Activated B cell treated with CpG ODN at 0.5 μM for 24 hours (primary cell): Measurements from ENCODE around the gene SCGB1D4. TPM values are rescaled to one million over a fixed set of nuclear protein-coding genes. Genes with fewer than 3 reads are reported as not detected.
"Not testable (repeated sequence)": the region's sequence is repeated elsewhere in the genome, so short reads cannot be mapped to it uniquely, and the experiment has no call there.

Source experiments
- ATAC-seq: fragments of 200-7000 bp; cut with Tn5 transposase; one replicate; pipeline ENCODE4 v1.10.0; 2021; ENCODE audit warnings: low read depth, mild to moderate bottlenecking, moderate library complexity
- CTCF ChIA-PET: fragments of 350-600 bp; sonication (Branson Sonifier 250); formaldehyde crosslinking; loops from one replicate; lab custom pipeline; 2021; ENCODE audit warnings: antibody characterized with exemption; lab: Charles Lee
- POLR2A ChIA-PET: fragments of 350-600 bp; sonication (Branson Sonifier 250); formaldehyde crosslinking; loops from one replicate; lab custom pipeline; 2021; ENCODE audit warnings: antibody characterized with exemption; lab: Charles Lee
- DNase-seq: peaks from one replicate; pipeline ENCODE4 v3.0.0; 2022
- H3K27ac Mint-ChIP-seq: one replicate; pipeline ENCODE4 v1.8.0; 2020; ENCODE audit warnings: mixed read lengths
- H3K27me3 Mint-ChIP-seq: one replicate; pipeline ENCODE4 v1.8.0; 2021; ENCODE audit warnings: mixed read lengths
- H3K36me3 Mint-ChIP-seq: one replicate; pipeline ENCODE4 v1.8.0; 2021; ENCODE audit warnings: low read depth, mixed read lengths
- H3K4me1 Mint-ChIP-seq: one replicate; pipeline ENCODE4 v1.8.0; 2021; ENCODE audit warnings: mixed read lengths
- H3K4me3 Mint-ChIP-seq: one replicate; pipeline ENCODE4 v1.8.0; 2020; ENCODE audit warnings: mild to moderate bottlenecking, mixed read lengths
- H3K9me3 Mint-ChIP-seq: one replicate; pipeline ENCODE4 v1.8.0; 2020; ENCODE audit warnings: mixed read lengths
- intact Hi-C: fragments of 100-400 bp; cut with micrococcal nuclease; formaldehyde crosslinking; loops from one replicate; pipeline ENCODE4 v1.15.1; 2024
- total RNA-seq: library from RNA; stranded (reverse); gene quantifications from 2 replicates; pipeline ENCODE4 v1.2.3, GENCODE V29; 2022
- TF ChIP-seq, protein P1 (sequence below): fragments of 200-600 bp; IDR thresholded peaks from one replicate; pipeline ENCODE4 v1.8.0; 2022; ENCODE audit warnings: antibody characterized with exemption, mild to moderate bottlenecking

SCGB1D4 gene
- not detected in 2 replicates for total RNA-seq

- no peak for DNase-seq
- H3K4me1 Mint-ChIP-seq, result no peaks in the 10 kb centered on the region
- H3K27ac Mint-ChIP-seq, result no peak within 1 kb of the TSS
- no peaks in the 10 kb centered on the region for H3K36me3 Mint-ChIP-seq
- H3K9me3 Mint-ChIP-seq, result no peaks in the 10 kb centered on the region
- POLR2A ChIA-PET, result no interaction called here
- peaks cover 21% of the 10 kb centered on the region for H3K27me3 Mint-ChIP-seq
- TF ChIP-seq, protein P1, sequence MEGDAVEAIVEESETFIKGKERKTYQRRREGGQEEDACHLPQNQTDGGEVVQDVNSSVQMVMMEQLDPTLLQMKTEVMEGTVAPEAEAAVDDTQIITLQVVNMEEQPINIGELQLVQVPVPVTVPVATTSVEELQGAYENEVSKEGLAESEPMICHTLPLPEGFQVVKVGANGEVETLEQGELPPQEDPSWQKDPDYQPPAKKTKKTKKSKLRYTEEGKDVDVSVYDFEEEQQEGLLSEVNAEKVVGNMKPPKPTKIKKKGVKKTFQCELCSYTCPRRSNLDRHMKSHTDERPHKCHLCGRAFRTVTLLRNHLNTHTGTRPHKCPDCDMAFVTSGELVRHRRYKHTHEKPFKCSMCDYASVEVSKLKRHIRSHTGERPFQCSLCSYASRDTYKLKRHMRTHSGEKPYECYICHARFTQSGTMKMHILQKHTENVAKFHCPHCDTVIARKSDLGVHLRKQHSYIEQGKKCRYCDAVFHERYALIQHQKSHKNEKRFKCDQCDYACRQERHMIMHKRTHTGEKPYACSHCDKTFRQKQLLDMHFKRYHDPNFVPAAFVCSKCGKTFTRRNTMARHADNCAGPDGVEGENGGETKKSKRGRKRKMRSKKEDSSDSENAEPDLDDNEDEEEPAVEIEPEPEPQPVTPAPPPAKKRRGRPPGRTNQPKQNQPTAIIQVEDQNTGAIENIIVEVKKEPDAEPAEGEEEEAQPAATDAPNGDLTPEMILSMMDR, result no peak
- CTCF ChIA-PET, result no interaction called here
- no peak within 1 kb of the TSS for H3K4me3 Mint-ChIP-seq
- intact Hi-C loops, result no loop called here
- ATAC-seq, result no peak
Measured at GRCh38 chr11:62298975-62299374, at the start of gene SCGB1D4. SCGB1D4 (minus strand) TSS chr11:62299075; CDS start chr11:62299010, 65 bp downstream.

DNA sequence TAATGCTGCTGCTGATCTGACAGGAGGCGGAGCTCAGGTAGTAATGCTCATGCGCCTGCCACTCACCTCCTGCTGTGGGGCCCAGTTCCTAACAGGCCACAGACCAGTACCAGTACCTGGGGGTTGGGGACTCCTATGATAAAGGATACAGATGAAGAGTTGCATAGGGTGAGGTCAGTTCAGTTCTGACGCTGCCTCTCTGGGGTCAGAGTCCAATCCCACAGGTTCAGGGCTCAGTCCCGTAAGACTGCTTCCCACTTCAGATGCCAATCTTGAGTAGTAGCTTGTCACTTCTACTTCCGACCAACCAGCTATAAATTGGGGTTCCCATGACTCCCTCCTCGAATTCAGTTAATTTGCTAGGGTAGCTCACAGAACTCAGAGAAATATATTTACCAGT, 47.0 kb upstream of the SCGB1D4 start:
- Mint-ChIP-seq H3K27me3 (no peaks in the 10 kb centered on the region), H3K27ac (no peak overlapping the region), H3K4me3 (no peak overlapping the region), H3K9me3 (no peaks in the 10 kb centered on the region), H3K4me1 (peaks cover 6% of the 10 kb centered on the region), H3K36me3 (no peaks in the 10 kb centered on the region)
- CTCF ChIA-PET, result no interaction called here
- POLR2A ChIA-PET, result no interaction called here
- intact Hi-C loops, result no loop called here
- DNase-seq (no peak), ATAC-seq (no peak)
- TF ChIP-seq, protein P1, result no peak

GRCh38 chr11:62344210-62344609, 45.3 kb upstream of the SCGB1D4 start:
- H3K4me3 Mint-ChIP-seq, result no peak overlapping the region
- CTCF ChIA-PET, result no interaction called here
- no peaks in the 10 kb centered on the region for H3K27me3 Mint-ChIP-seq
- POLR2A ChIA-PET, result no interaction called here
- H3K4me1 Mint-ChIP-seq, result peaks cover 12% of the 10 kb centered on the region
- intact Hi-C loops, result no loop called here
- H3K9me3 Mint-ChIP-seq, result no peaks in the 10 kb centered on the region
- ATAC-seq (no peak), DNase-seq (no peak)
- H3K36me3 Mint-ChIP-seq, result no peaks in the 10 kb centered on the region
- H3K27ac Mint-ChIP-seq, result no peak overlapping the region
- TF ChIP-seq, protein P1, result no peak

DNA sequence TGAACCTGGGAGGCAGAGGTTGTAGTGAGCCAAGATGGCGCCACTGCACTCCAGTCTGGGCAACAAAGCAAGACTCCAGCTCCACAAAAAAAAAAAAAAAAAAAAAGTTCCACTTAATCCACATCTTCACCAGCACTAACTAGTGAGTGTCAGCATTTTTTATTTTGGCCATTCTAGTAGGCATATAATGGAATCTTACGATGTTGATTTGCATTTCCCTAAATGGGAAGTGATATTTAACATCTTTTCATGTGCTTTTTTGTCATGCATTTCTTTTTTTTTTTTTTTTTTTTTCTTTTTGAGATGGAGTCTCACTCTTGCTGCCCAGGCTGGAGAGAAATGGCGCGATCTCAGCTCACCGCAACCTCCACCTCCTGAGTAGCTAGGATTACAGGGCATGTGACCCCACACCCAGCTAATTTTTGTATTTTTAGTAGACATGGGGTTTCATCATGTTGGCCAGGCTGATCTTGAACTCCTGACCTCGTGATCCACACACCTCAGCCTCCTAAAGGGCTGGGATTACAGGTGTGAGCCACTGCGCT, 44.8 kb upstream of the SCGB1D4 start:
- peaks cover 12% of the 10 kb centered on the region for H3K4me1 Mint-ChIP-seq
- H3K36me3 Mint-ChIP-seq, CTCF ChIA-PET, intact Hi-C loops, ATAC-seq, H3K9me3 Mint-ChIP-seq, H3K4me3 Mint-ChIP-seq, DNase-seq, H3K27me3 Mint-ChIP-seq, H3K27ac Mint-ChIP-seq: not testable (repeated sequence)
- POLR2A ChIA-PET, result interaction anchor here (0.6 kb wide), 1 partner anchor 520 kb away, joined by 4 read pairs; no protein-coding TSS in a partner anchor

DNA sequence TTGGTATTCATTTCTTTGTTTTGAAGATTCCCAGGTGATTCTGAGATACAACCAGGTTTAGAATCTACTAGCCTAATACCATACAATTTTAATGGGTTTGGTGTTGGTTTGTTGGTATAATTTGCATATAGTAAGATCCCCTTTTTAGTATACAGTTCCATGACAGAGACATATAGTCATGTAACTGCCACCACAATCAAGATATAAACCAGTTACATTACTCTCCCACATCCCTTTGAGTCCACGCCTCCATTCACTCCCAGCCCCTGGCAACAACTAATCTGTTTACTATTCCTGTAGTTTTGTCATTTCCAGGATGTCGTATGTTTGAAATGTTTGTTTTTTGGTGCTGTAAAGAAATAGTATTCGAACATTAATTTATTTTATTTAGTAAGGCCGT, 42.7 kb upstream of the SCGB1D4 start:
- Mint-ChIP-seq H3K36me3 (no peaks in the 10 kb centered on the region), H3K4me1 (peaks cover 21% of the 10 kb centered on the region), H3K4me3 (no peak overlapping the region), H3K27ac (no peak overlapping the region), H3K9me3 (no peaks in the 10 kb centered on the region), H3K27me3 (no peaks in the 10 kb centered on the region)
- DNase-seq (no peak), ATAC-seq (no peak)
- ChIA-PET CTCF (interaction anchor here (0.9 to 2.4 kb wide), 2 partner anchors 31 to 36 kb away, joined by 3 to 14 read pairs; no protein-coding TSS in a partner anchor), POLR2A (interaction anchor here (0.7 kb wide), 1 partner anchor 550 kb away, joined by 9 read pairs; no protein-coding TSS in a partner anchor)
- intact Hi-C loops, result no loop called here
- TF ChIP-seq, protein P1, result no peak
